ENCODE measurements around the gene PHACTR3.

The PHACTR3 gene

GRCh38 chr20:59684685-59685242 lies 80.4 kb downstream of the PHACTR3 start:
- H3K27ac ChIP-seq, result no peak overlapping the region
- no peak for TF ChIP-seq CTCF (IDR thresholded peaks at IDR 0.05)
- H3K4me3 ChIP-seq, result no peak overlapping the region
- no peak for DNase-seq (ENCODE audit: low spot score)

GRCh38 chr20:59686404-59687346 lies 82.3 kb downstream of the PHACTR3 start:
- no peak for TF ChIP-seq CTCF (IDR thresholded peaks at IDR 0.05)
- H3K27ac ChIP-seq, result no peak overlapping the region
- no peak for DNase-seq (ENCODE audit: low spot score)
- no peak overlapping the region for H3K4me3 ChIP-seq

GRCh38 chr20:59688356-59688755 lies 84.0 kb downstream of the PHACTR3 start:
- no peak for DNase-seq (ENCODE audit: low spot score)
- H3K4me3 ChIP-seq, result no peak overlapping the region
- no peak overlapping the region for H3K27ac ChIP-seq
- no peak for TF ChIP-seq CTCF (IDR thresholded peaks at IDR 0.05)

GRCh38 chr20:59688999-59689398 lies 84.7 kb downstream of the PHACTR3 start:
- no peak overlapping the region for H3K4me3 ChIP-seq
- TF ChIP-seq CTCF (IDR thresholded peaks at IDR 0.05), result no peak
- no peak overlapping the region for H3K27ac ChIP-seq
- no peak for DNase-seq (ENCODE audit: low spot score)

GRCh38 chr20:59690101-59690500 lies 85.8 kb downstream of the PHACTR3 start:
- Histone ChIP-seq H3K27ac (no peak overlapping the region), H3K4me3 (no peak overlapping the region)
- TF ChIP-seq CTCF (IDR thresholded peaks at IDR 0.05), result no peak
- peak; percentile 47 for DNase-seq (ENCODE audit: low spot score)

DNA sequence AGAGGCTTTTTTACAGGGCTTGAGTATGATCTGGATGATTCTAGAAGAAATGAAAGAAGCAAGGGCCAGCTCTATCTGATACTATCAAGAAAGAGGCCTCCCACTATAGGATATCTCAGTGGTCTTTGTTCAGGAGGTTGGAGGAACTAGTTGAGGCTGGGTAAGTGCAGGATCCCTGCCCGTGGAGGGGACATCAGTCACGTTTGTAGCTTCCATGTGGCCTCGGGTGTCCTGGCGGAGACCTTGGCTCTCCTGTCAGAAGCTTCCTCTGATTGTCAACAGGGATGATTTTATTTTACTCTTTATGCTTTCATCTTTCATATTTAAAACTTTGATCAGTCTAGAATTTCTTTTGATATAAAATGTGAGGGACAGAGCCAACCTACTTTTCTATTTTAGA lies 86.6 kb downstream of the PHACTR3 start:
- Histone ChIP-seq H3K27ac (no peak overlapping the region), H3K4me3 (no peak overlapping the region)
- no peak for DNase-seq (ENCODE audit: low spot score)
- TF ChIP-seq CTCF (IDR thresholded peaks at IDR 0.05), result no peak

DNA sequence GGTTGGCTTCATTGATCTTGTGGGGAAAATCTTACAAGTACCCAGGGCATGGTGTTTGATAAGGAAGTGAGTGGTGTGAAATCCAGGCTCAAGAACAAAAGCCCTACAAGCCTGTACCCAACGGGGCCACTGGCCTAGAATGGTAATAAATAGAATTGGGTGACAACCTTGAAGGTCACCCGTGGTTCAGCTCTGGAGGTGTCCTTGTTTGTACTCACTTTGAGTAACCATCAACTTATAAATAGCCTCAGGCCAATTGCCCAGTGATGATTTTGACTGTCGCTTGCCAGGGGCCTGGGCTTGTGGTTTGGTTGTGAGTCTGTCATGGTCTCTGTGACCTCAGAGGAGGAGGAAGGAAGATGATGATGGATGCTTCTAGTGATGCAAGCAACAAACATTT lies 87.8 kb downstream of the PHACTR3 start:
- no peak for TF ChIP-seq CTCF (IDR thresholded peaks at IDR 0.05)
- no peak for DNase-seq (ENCODE audit: low spot score)
- Histone ChIP-seq H3K27ac (no peak overlapping the region), H3K4me3 (no peak overlapping the region)

Data from coronary artery (tissue), 2 donors.